ENCODE results near the gene ZYX. TPM values are rescaled to one million over a fixed set of nuclear protein-coding genes. Genes with fewer than 3 reads are reported as not detected.
"Not testable (repeated sequence)": the region's sequence is repeated elsewhere in the genome, so short reads cannot be mapped to it uniquely, and the experiment has no call there.

The ZYX gene
- polyA plus RNA-seq, 4 donors, result 75.8 to 120 (median 89.8) TPM

GRCh38 chr7:143383642-143383957 lies 2.5 kb downstream of the ZYX start:
- no peak for DNase-seq (ENCODE audit: low read depth in 4 of 4, low spot score in 3 of 4)

GRCh38 chr7:143384148-143384547 lies 3.0 kb downstream of the ZYX start:
- DNase-seq (ENCODE audit: low read depth in 4 of 4, low spot score in 3 of 4), result no peak

- DNase-seq (ENCODE audit: low read depth in 4 of 4, low spot score in 3 of 4), result no peak
Observed at GRCh38 chr7:143384661-143385631, 3.8 kb downstream of the ZYX start.

- no peak for DNase-seq (ENCODE audit: low read depth in 4 of 4, low spot score in 3 of 4)
Observed at GRCh38 chr7:143385891-143386781, 5.0 kb downstream of the ZYX start.

GRCh38 chr7:143387156-143387975 lies 6.2 kb downstream of the ZYX start:
- no peak for DNase-seq (ENCODE audit: low read depth in 4 of 4, low spot score in 3 of 4)

GRCh38 chr7:143388051-143388450 lies 6.9 kb downstream of the ZYX start:
- no peak for DNase-seq (ENCODE audit: low read depth in 4 of 4, low spot score in 3 of 4)

GRCh38 chr7:143388491-143389101 lies 7.5 kb downstream of the ZYX start:
- DNase-seq (ENCODE audit: low read depth in 4 of 4, low spot score in 3 of 4), result no peak

- DNase-seq (ENCODE audit: low read depth in 4 of 4, low spot score in 3 of 4), result no peak
Observed at GRCh38 chr7:143389316-143390103, 8.4 kb downstream of the ZYX start.

GRCh38 chr7:143390104-143390772 lies 9.1 kb downstream of the ZYX start:
- DNase-seq (ENCODE audit: low read depth in 4 of 4, low spot score in 3 of 4), result no peak

GRCh38 chr7:143390773-143391317 lies 9.7 kb downstream of the ZYX start:
- no peak for DNase-seq (ENCODE audit: low read depth in 4 of 4, low spot score in 3 of 4)

GRCh38 chr7:143391462-143392404 lies 10.6 kb downstream of the ZYX start:
- DNase-seq (ENCODE audit: low read depth in 4 of 4, low spot score in 3 of 4), result no peak

GRCh38 chr7:143392427-143392826 lies 11.3 kb downstream of the ZYX start:
- DNase-seq (ENCODE audit: low read depth in 4 of 4, low spot score in 3 of 4), result not testable (repeated sequence)

- no peak for DNase-seq (ENCODE audit: low read depth in 4 of 4, low spot score in 3 of 4)
Observed at GRCh38 chr7:143392875-143393266, 11.7 kb downstream of the ZYX start.

GRCh38 chr7:143393267-143394041 lies 12.3 kb downstream of the ZYX start:
- no peak for DNase-seq (ENCODE audit: low read depth in 4 of 4, low spot score in 3 of 4)

GRCh38 chr7:143394068-143394467 lies 12.9 kb downstream of the ZYX start:
- no peak for DNase-seq (ENCODE audit: low read depth in 4 of 4, low spot score in 3 of 4)

- no peak for DNase-seq (ENCODE audit: low read depth in 4 of 4, low spot score in 3 of 4)
Observed at GRCh38 chr7:143394777-143395176, 13.6 kb downstream of the ZYX start.

Measured in right renal pelvis (tissue), 4 donors.